Ectodermal cell (in vitro differentiated cells): Measurements from ENCODE around the gene DES.

Source experiments
- H3K27ac ChIP-seq: 2 replicates; pipeline ENCODE4 v1.7.0; 2013; ENCODE audit warnings: mild to moderate bottlenecking, low read depth, low read length; ENCODE audit not compliant: insufficient read depth, poor library complexity, severe bottlenecking
- H3K27me3 ChIP-seq: 2 replicates; pipeline ENCODE4 v1.7.0; 2013; ENCODE audit warnings: mild to moderate bottlenecking, low read length; ENCODE audit not compliant: insufficient read depth, control insufficient read depth, poor library complexity, severe bottlenecking
- H3K36me3 ChIP-seq: one replicate; pipeline ENCODE4 v1.7.0; 2013; ENCODE audit warnings: low read length; ENCODE audit not compliant: control insufficient read depth, insufficient read depth
- H3K4me1 ChIP-seq: one replicate; pipeline ENCODE4 v1.7.0; 2013; ENCODE audit warnings: low read length; ENCODE audit not compliant: control insufficient read depth, insufficient read depth
- H3K4me3 ChIP-seq: 2 replicates; pipeline ENCODE4 v1.7.0; 2013; ENCODE audit warnings: low read depth, low read length, control low read depth; ENCODE audit not compliant: insufficient read depth
- H3K9me3 ChIP-seq: 2 replicates; pipeline ENCODE4 v1.7.0; 2013; ENCODE audit warnings: mild to moderate bottlenecking, low read length, moderate library complexity; ENCODE audit not compliant: control insufficient read depth
- WGBS, 2 experiments: methylation state at CpG; one replicate each; pipeline ENCODE4 v1.1.7; 2013; ENCODE audit warnings: missing lambda C conversion rate in 2 of 2; 5-methylcytosine and 5-hydroxymethylcytosine counted together

DES gene

GRCh38 chr2:219437690-219438206, 19.6 kb downstream of the DES start:
- Histone ChIP-seq H3K9me3 (no peaks in the 10 kb centered on the region), H3K4me3 (no peak overlapping the region), H3K27ac (no peak overlapping the region), H3K4me1 (peaks cover 15% of the 10 kb centered on the region), H3K27me3 (peaks cover 65% of the 10 kb centered on the region), H3K36me3 (no peaks in the 10 kb centered on the region)
- 76% methylated on average over 6 of the region's 6 CpGs for WGBS, 2 experiments

GRCh38 chr2:219438453-219438852, 20.3 kb downstream of the DES start:
- Histone ChIP-seq H3K36me3 (no peaks in the 10 kb centered on the region), H3K9me3 (no peaks in the 10 kb centered on the region), H3K27me3 (peaks cover 71% of the 10 kb centered on the region), H3K4me1 (peaks cover 15% of the 10 kb centered on the region), H3K27ac (no peak overlapping the region), H3K4me3 (no peak overlapping the region)
- WGBS, 2 experiments = 89 to 92% methylated on average over 4 of the region's 4 CpGs

DNA sequence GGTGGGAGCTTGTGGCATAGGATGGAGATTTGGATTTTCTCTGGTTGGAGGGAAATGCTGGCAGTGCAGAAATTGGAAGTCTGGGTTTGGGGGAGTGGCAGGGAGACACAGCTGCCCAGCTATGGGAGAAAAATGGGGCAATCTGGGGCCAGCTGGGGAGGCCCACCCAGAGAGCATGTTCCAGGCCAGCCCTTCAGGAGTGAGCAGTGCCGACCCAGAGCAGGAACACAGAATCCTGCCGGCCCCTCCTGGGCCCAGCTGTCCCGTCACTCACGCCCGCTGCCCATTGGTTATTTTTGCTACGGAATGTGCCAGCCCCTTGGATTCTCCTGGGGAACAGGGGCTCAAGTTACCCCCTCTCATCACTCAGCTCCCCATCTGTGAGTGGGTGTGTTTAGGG, 21.3 kb downstream of the DES start:
- H3K27ac ChIP-seq = no peak overlapping the region
- H3K27me3 ChIP-seq = peaks cover 64% of the 10 kb centered on the region
- no peaks in the 10 kb centered on the region for H3K9me3 ChIP-seq

GRCh38 chr2:219440388-219441256, 22.4 kb downstream of the DES start:
- Histone ChIP-seq H3K27ac (no peak overlapping the region), H3K4me1 (peaks cover 13% of the 10 kb centered on the region), H3K27me3 (peaks cover 53% of the 10 kb centered on the region), H3K4me3 (no peak overlapping the region), H3K36me3 (no peaks in the 10 kb centered on the region), H3K9me3 (no peaks in the 10 kb centered on the region)
- WGBS, 2 experiments = 91 to 92% methylated on average over 6 of the region's 6 CpGs

More for the DNA sequence above, 21.3 kb downstream of the DES start:
- Histone ChIP-seq H3K4me3 (no peak overlapping the region), H3K36me3 (no peaks in the 10 kb centered on the region), H3K4me1 (peaks cover 11% of the 10 kb centered on the region)
- 84 to 89% methylated on average over 6 of the region's 6 CpGs for WGBS, 2 experiments

DNA sequence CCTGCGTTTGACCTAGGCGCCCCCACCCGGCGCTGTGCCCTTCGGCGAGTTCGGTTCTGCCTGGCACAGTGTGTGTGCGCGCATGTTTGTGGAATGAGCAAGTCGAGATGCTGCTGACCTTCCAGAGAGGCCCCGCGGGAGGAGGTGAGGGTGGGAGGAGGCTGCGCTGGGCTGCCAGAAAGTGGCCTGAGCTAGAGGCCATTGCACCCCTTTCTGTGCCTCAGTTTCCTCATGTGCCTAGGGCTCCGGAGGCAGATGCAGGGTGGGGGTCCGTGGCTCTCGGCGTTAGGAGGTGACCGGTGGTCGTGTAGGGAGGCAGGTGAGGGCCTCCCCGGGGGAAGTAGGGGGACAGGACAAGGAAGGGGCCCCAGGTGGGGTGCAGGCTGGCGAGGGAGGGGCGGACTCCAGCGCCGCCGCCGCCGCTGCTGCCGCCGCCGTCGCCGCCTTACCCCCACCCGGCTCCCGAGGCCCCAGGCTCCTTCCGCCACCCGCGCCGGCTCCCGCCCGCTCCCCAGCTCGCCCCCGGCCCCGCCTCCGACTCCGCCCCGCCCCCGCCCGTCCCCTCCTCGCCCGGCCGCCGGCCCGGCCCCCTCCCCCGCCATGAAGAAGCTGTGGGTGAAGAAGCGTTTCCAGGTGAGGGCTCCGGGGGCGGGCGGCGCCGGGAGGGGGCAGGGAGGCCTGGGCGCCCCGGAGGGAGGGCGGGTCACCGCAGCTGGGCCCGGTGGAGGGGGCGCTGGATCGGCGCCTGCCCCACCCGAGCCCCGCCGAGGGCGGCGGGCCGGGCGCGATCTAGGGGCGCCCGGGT, 23.5 kb downstream of the DES start:
- peaks cover 44% of the 10 kb centered on the region for H3K27me3 ChIP-seq
- no peaks in the 10 kb centered on the region for H3K9me3 ChIP-seq
- no peaks in the 10 kb centered on the region for H3K36me3 ChIP-seq
- peaks cover 24% of the 10 kb centered on the region for H3K4me1 ChIP-seq
- no peak overlapping the region for H3K27ac ChIP-seq
- H3K4me3 ChIP-seq = peak overlapping the region; percentile 44
- 2 to 3% methylated on average over 77 to 78 of the region's 78 CpGs for WGBS, 2 experiments

- peaks cover 44% of the 10 kb centered on the region for H3K27me3 ChIP-seq
- peak overlapping the region; percentile 44 for H3K4me3 ChIP-seq
- no peaks in the 10 kb centered on the region for H3K9me3 ChIP-seq
- H3K27ac ChIP-seq = no peak overlapping the region
- no peaks in the 10 kb centered on the region for H3K36me3 ChIP-seq
- H3K4me1 ChIP-seq = peaks cover 27% of the 10 kb centered on the region
- WGBS, 2 experiments = 5% methylated on average over 35 of the region's 35 CpGs
These were observed 24.3 kb downstream of the DES start for GRCh38 chr2:219442256-219443015.

GRCh38 chr2:219443016-219443696, 25.0 kb downstream of the DES start:
- Histone ChIP-seq H3K4me1 (peaks cover 27% of the 10 kb centered on the region), H3K4me3 (no peak overlapping the region), H3K27me3 (peaks cover 44% of the 10 kb centered on the region), H3K9me3 (no peaks in the 10 kb centered on the region), H3K36me3 (no peaks in the 10 kb centered on the region), H3K27ac (no peak overlapping the region)
- WGBS, 2 experiments = 88 to 89% methylated on average over 12 of the region's 12 CpGs

- Histone ChIP-seq H3K27ac (no peak overlapping the region), H3K9me3 (no peaks in the 10 kb centered on the region), H3K27me3 (peaks cover 42% of the 10 kb centered on the region), H3K4me1 (peaks cover 27% of the 10 kb centered on the region), H3K4me3 (no peak overlapping the region), H3K36me3 (no peaks in the 10 kb centered on the region)
- 85 to 90% methylated on average over 3 of the region's 3 CpGs for WGBS, 2 experiments
These were observed 25.5 kb downstream of the DES start for GRCh38 chr2:219443697-219444023.

DNA sequence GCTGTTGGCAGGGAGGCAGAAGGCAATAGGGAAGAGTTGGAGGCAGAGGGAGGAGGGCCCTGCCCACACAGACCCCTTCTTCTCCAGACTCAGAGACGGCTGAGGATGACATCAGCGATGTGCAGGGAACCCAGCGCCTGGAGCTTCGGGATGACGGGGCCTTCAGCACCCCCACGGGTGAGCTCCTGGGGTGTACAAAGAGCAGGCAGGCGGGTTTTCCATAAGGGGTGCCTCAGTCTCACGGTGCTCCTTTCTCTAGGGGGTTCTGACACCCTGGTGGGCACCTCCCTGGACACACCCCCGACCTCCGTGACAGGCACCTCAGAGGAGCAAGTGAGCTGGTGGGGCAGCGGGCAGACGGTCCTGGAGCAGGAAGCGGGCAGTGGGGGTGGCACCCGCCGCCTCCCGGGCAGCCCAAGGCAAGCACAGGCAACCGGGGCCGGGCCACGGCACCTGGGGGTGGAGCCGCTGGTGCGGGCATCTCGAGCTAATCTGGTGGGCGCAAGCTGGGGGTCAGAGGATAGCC, 26.5 kb downstream of the DES start:
- H3K27me3 ChIP-seq = peaks cover 35% of the 10 kb centered on the region
- H3K36me3 ChIP-seq = no peaks in the 10 kb centered on the region
- no peak overlapping the region for H3K4me3 ChIP-seq
- H3K27ac ChIP-seq = no peak overlapping the region
- no peaks in the 10 kb centered on the region for H3K9me3 ChIP-seq
- H3K4me1 ChIP-seq = peaks cover 32% of the 10 kb centered on the region
- whole genome bisulfite sequencing, 2 experiments = 90% methylated on average over 23 of the region's 23 CpGs
